PC-9 (cell line): ENCODE measurements around the gene SIDT1.
"Not testable (repeated sequence)": the region's sequence is repeated elsewhere in the genome, so short reads cannot be mapped to it uniquely, and the experiment has no call there.

Experiments used
- CTCF ChIP-seq: fragments of 200-600 bp; sonication (generic); conservative IDR thresholded peaks from 2 replicates; pipeline ENCODE4 v1.6.1; 2017; ENCODE audit warnings: mixed run types, antibody characterized with exemption, mild to moderate bottlenecking, moderate library complexity
- EZH2 ChIP-seq: fragments of 200-600 bp; sonication (generic); IDR thresholded peaks from 2 replicates; pipeline ENCODE4 v1.8.0; 2017; ENCODE audit warnings: antibody characterized with exemption, low read depth

- not testable (repeated sequence) for TF ChIP-seq CTCF, EZH2
Measured at GRCh38 chr3:113636034-113636433, 103.7 kb downstream of the SIDT1 start.
